ENCODE measurements around the gene ZNF275.

Gene ZNF275

GRCh38 chrX:153397256-153397960, 63.5 kb downstream of the ZNF275 start:
- DNase-seq (ENCODE audit: low read depth), result no peak
- H3K4me3 ChIP-seq (ENCODE audit: control insufficient read depth, low read depth, low read length), result no peak overlapping the region
- TF ChIP-seq CTCF (IDR thresholded peaks at IDR 0.05; ENCODE audit: control insufficient read depth, insufficient read depth, low read depth, low read length, missing control alignments), result no peak

GRCh38 chrX:153398275-153398960, 64.5 kb downstream of the ZNF275 start:
- DNase-seq (ENCODE audit: low read depth), result no peak
- TF ChIP-seq CTCF (IDR thresholded peaks at IDR 0.05; ENCODE audit: control insufficient read depth, insufficient read depth, low read depth, low read length, missing control alignments), result no peak

GRCh38 chrX:153400146-153401132, 66.5 kb downstream of the ZNF275 start:
- peak; percentile 51 for TF ChIP-seq CTCF (IDR thresholded peaks at IDR 0.05; ENCODE audit: control insufficient read depth, insufficient read depth, low read depth, low read length, missing control alignments)
- DNase-seq (ENCODE audit: low read depth), result no peak
- no peak overlapping the region for H3K4me3 ChIP-seq (ENCODE audit: control insufficient read depth, low read depth, low read length)

More at GRCh38 chrX:153398275-153398960, 64.5 kb downstream of the ZNF275 start:
- H3K4me3 ChIP-seq (ENCODE audit: control insufficient read depth, low read depth, low read length), result no peak overlapping the region

- no peak for TF ChIP-seq CTCF (IDR thresholded peaks at IDR 0.05; ENCODE audit: control insufficient read depth, insufficient read depth, low read depth, low read length, missing control alignments)
- no peak for DNase-seq (ENCODE audit: low read depth)
- H3K4me3 ChIP-seq (ENCODE audit: control insufficient read depth, low read depth, low read length), result no peak within 1 kb of the TSS
Measured at GRCh38 chrX:153401133-153401764, 67.3 kb downstream of the ZNF275 start, which contains the start of gene PNMA6E. Gene PNMA6E, minus strand, starts transcription at chrX:153401350. Its CDS starts 2,501 bp downstream, at chrX:153398849.
